Sigmoid colon (tissue), 7 donors: ENCODE results near the gene TPSD1. TPM values are rescaled to one million over a fixed set of nuclear protein-coding genes. Genes with fewer than 3 reads are reported as not detected.

Source experiments
- DNase-seq: peaks from one replicate; pipeline ENCODE4 v3.0.0-alpha.2; 2019
- H3K27ac ChIP-seq, 4 donors: fragments of 200-600 bp; sonication (generic); one replicate each; pipeline ENCODE4 v1.5.1; 2016 to 2019; ENCODE audit warnings: mild to moderate bottlenecking in 1 of 4
- H3K27me3 ChIP-seq, 3 donors: fragments of 200-600 bp; sonication (generic); one replicate each; pipeline ENCODE4 v1.5.1; 2019; ENCODE audit warnings: mild to moderate bottlenecking in 1 of 3
- H3K36me3 ChIP-seq, 4 donors: fragments of 200-600 bp; sonication (generic); one replicate each; pipeline ENCODE4 v1.5.1; 2016 to 2019
- H3K4me1 ChIP-seq, 4 donors: fragments of 200-600 bp; sonication (generic); one replicate each; pipeline ENCODE4 v1.5.1; 2017 to 2019
- H3K4me3 ChIP-seq, 4 donors: fragments of 200-600 bp; sonication (generic); one replicate each; pipeline ENCODE4 v1.5.1; 2017 to 2019; ENCODE audit warnings: mild to moderate bottlenecking in 2 of 4, moderate library complexity in 1 of 4
- H3K9me3 ChIP-seq, 4 donors: fragments of 200-600 bp in 3 of 4; sonication (generic) in 3 of 4; one replicate each; pipeline versions ENCODE4 v1.5.1 to v1.6.1; 2013 to 2019
- CTCF ChIP-seq, 4 experiments: fragments of 450-650 bp in 3 of 4; fragments of 200-600 bp in 1 of 4; IDR thresholded peaks; one replicate each; pipeline ENCODE4 v1.5.1; 2016 to 2019; ENCODE audit warnings: antibody characterized with exemption in 4 of 4, mild to moderate bottlenecking in 3 of 4, moderate library complexity in 2 of 4
- EP300 ChIP-seq, 4 donors: sonication (generic); formaldehyde crosslinking; IDR thresholded peaks; one replicate each; pipeline ENCODE4 v1.6.1; 2017; ENCODE audit warnings: antibody characterized with exemption in 4 of 4
- POLR2A ChIP-seq, 2 donors: fragments of 450-650 bp; IDR thresholded peaks; one replicate each; pipeline ENCODE4 v1.6.1; 2016; ENCODE audit warnings: antibody characterized with exemption in 2 of 2, mild to moderate bottlenecking in 2 of 2, moderate library complexity in 2 of 2
- POLR2AphosphoS5 ChIP-seq, 4 donors: sonication (generic); formaldehyde crosslinking; IDR thresholded peaks; one replicate each; pipeline ENCODE4 v1.6.1; 2017; ENCODE audit warnings: antibody characterized with exemption in 4 of 4
- WGBS, 2 donors: extraction: QIAGEN DNeasy Blood & Tissue Kit; methylation state at CpG; one replicate each; pipeline ENCODE4 v1.1.7; 2013; 5-methylcytosine and 5-hydroxymethylcytosine counted together
- intact Hi-C: fragments of 100-400 bp; cut with DNase I; formaldehyde crosslinking; loops from one replicate; pipeline ENCODE4 v1.15.1; 2023
- polyA plus RNA-seq, 3 donors: library from polyadenylated mRNA; stranded (reverse); fragments of 200-250 nt; gene quantifications; one replicate each; pipeline ENCODE4 v1.2.3, GENCODE V29; 2013
- total RNA-seq, 4 donors: library from RNA; depleted of rRNA; stranded (reverse); fragments of >200 nt; gene quantifications; one replicate each; pipeline ENCODE4 v1.1.0, GENCODE V29; 2016
- donor health status: healthy with polysubstance abuse.
- donor health status: Bipolar disorder and iron deficiency.
- donor health status: healthy.

TPSD1 gene
- total and polyA plus RNA-seq, 7 donors = 0.71 to 5.3 (median 1.2) TPM; not detected in 4

DNA sequence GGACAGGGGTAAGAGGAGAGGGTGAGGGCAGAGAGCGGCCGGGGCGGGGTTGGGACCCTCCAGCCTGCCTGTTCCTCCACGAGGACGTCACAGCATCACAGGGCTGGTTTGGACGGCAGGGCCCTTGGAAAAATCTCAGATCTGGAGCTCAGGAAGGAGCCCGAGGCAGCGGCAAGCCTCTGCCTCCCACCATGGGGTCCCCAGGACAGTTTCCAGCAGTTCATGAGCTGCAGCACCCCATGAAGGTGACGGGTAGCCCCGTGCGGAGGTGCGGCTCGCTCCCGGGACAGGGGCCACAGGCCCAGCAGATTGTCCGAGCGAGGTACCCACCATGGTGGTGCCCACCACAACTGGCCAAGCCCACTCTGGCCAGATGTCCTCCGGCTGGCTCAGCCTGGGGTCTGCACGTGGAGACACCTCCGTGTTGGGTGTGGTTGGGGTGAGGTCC is 21.3 kb downstream of the TPSD1 start:
- 69 to 79% methylated on average over 19 of the region's 19 CpGs for WGBS, 2 donors
- TF ChIP-seq EP300 (IDR thresholded peaks at IDR 0.05) (no peak), POLR2AphosphoS5 (IDR thresholded peaks at IDR 0.05) (no peak), POLR2A (IDR thresholded peaks at IDR 0.05) (no peak), CTCF (IDR thresholded peaks at IDR 0.05) (no peak)
- Histone ChIP-seq H3K36me3 (no peaks in the 10 kb centered on the region), H3K27me3 (peaks cover 0 to 37% (median 19%) of the 10 kb centered on the region in 3 donors), H3K9me3 (no peaks in the 10 kb centered on the region), H3K4me3 (no peak overlapping the region), H3K27ac (no peak overlapping the region), H3K4me1 (peaks cover 0 to 2% (median under 1%) of the 10 kb centered on the region in 4 donors)
- no peak for DNase-seq
- intact Hi-C loops = no loop called here

GRCh38 chr16:1277617-1278282 is 21.9 kb downstream of the TPSD1 start:
- intact Hi-C loops = no loop called here
- TF ChIP-seq POLR2A (IDR thresholded peaks at IDR 0.05) (no peak), POLR2AphosphoS5 (IDR thresholded peaks at IDR 0.05) (no peak), CTCF (IDR thresholded peaks at IDR 0.05) (no peak), EP300 (IDR thresholded peaks at IDR 0.05) (no peak)
- H3K4me1 ChIP-seq = no peaks in the 10 kb centered on the region
- H3K36me3 ChIP-seq = no peaks in the 10 kb centered on the region
- H3K27me3 ChIP-seq = peaks cover 0 to 37% (median 19%) of the 10 kb centered on the region in 3 donors
- 41 to 42% methylated on average over 21 of the region's 21 CpGs for WGBS, 2 donors
- H3K27ac ChIP-seq = no peak overlapping the region
- H3K9me3 ChIP-seq = no peaks in the 10 kb centered on the region
- DNase-seq = no peak
- H3K4me3 ChIP-seq = no peak overlapping the region

DNA sequence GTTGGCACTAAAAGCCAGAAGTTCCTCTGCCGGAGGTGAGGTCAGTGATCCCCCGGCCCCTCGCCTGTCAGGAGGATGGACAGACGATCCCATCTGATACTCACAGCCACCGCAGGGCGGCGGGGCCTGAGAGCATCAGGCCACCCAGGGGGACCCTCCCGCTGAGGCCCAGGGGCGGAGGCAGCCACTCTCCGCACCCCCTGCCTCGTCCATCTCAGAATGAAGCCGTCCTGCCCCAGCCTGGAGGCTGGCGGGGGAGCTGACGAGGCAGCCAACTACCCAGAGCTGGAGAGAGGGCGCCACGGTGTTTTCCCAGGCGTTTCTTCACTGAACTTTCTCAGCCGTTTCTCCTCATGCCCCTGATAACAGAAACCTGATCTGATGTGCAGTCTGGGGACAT is 22.6 kb downstream of the TPSD1 start:
- no peak overlapping the region for H3K27ac ChIP-seq
- no peak for DNase-seq
- H3K4me3 ChIP-seq = no peak overlapping the region
- no peak for TF ChIP-seq POLR2AphosphoS5 (IDR thresholded peaks at IDR 0.05)
- TF ChIP-seq POLR2A (IDR thresholded peaks at IDR 0.05) = no peak
- TF ChIP-seq EP300 (IDR thresholded peaks at IDR 0.05) = no peak
- TF ChIP-seq CTCF (IDR thresholded peaks at IDR 0.05) = no peak
- H3K36me3 ChIP-seq = no peaks in the 10 kb centered on the region
- no peaks in the 10 kb centered on the region for H3K9me3 ChIP-seq
- WGBS, 2 donors = 8 to 16% methylated on average over 18 of the region's 18 CpGs
- peaks cover 0 to 37% (median 19%) of the 10 kb centered on the region in 3 donors for H3K27me3 ChIP-seq
- intact Hi-C loops = no loop called here
- H3K4me1 ChIP-seq = no peaks in the 10 kb centered on the region

DNA sequence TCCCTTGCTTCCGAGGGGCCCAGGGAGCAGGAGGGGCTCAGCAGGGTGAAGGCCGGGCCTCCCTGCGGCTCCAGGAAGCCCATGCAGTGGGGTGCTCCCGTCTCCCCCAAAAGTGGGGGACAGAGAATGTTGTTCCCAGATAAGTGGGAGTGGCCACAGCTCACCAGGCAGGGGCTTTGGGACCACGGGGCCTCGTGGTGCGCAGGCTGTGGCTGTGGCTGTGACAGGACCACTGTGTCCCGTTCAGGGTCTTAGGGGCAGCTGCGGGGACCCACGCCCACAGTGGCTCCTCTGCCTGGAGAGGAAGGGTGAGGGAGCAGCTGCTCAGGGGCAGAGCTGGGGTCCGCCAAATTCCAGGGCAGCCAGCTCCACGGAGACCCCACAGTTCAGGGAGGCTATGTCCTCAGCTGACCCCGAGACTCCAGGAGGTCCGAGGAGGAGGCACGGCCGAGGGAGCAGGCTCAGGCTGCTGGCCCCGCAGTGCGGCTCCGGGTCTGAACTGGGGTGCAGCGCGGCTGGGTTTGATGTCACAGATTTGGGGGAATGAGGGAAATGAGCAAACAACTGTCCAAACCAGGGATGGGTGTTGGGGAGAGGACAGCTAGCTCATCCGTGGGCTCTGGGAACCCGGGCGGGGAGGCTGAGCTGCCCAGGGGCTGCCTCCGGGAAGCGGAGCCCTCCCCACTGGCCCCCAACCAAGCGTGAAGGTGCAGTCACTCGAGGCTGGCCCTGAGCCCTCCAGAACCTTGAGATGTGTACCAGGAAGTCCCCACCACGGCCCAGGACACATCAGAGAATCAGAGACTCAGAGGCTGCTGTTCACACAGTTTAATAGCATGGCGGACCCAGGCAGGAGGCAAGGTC is 23.4 kb downstream of the TPSD1 start:
- TF ChIP-seq EP300 (IDR thresholded peaks at IDR 0.05) (no peak), POLR2AphosphoS5 (IDR thresholded peaks at IDR 0.05) (no peak), POLR2A (IDR thresholded peaks at IDR 0.05) (no peak), CTCF (IDR thresholded peaks at IDR 0.05) (no peak)
- intact Hi-C loops = no loop called here
- Histone ChIP-seq H3K27me3 (peaks cover 0 to 39% (median 19%) of the 10 kb centered on the region in 3 donors), H3K4me1 (no peaks in the 10 kb centered on the region), H3K27ac (no peak overlapping the region), H3K36me3 (no peaks in the 10 kb centered on the region), H3K9me3 (no peaks in the 10 kb centered on the region), H3K4me3 (no peak overlapping the region)
- DNase-seq = no peak
- 71 to 78% methylated on average over 30 of the region's 30 CpGs for WGBS, 2 donors
